DND-41 (cell line): ENCODE data around the gene SND1.

Experiments
- EZH2 ChIP-seq: IDR thresholded peaks from 3 replicates; pipeline ENCODE4 v1.6.1; 2012; ENCODE audit warnings: borderline replicate concordance, low read depth, mild to moderate bottlenecking, moderate library complexity, low read length, inconsistent platforms; ENCODE audit not compliant: severe bottlenecking
- TF ChIP-seq, protein P1 (sequence below): IDR thresholded peaks from 2 replicates; pipeline ENCODE4 v1.5.1; 2012; ENCODE audit warnings: borderline replicate concordance, low read length, moderate library complexity, mild to moderate bottlenecking; ENCODE audit not compliant: poor library complexity, severe bottlenecking; ENCODE audit errors: extremely low read depth

DNA sequence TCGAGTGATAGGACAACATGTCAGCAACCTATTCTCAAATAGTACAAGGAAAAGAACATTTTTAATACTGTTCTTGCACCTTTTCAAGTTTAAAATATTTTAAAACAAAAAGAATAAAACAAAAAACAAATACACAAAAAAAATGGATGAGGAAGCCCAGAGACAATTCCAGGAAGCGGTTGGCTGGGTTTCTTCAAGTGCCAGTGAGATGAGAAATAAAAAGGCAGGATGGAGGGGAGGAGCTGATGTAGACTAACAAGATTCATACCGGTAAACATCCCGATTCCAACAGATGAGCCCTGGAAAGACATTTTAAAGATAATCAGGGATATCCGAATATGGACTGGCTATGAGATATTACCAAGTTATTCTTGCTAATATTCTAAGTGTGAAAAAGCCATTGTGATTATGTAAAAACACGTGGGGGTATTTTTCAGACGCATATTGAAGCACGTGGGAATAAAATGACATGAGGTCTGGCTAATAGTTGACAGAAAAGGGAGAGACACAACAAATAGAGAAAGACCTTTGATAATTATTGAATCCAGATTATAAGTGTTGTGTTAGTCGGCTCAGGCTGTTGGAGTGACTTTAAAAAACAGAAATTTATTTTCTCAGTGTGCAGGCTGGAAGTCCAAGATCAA lies 480.6 kb downstream of the SND1 start:
- TF ChIP-seq, protein P1, sequence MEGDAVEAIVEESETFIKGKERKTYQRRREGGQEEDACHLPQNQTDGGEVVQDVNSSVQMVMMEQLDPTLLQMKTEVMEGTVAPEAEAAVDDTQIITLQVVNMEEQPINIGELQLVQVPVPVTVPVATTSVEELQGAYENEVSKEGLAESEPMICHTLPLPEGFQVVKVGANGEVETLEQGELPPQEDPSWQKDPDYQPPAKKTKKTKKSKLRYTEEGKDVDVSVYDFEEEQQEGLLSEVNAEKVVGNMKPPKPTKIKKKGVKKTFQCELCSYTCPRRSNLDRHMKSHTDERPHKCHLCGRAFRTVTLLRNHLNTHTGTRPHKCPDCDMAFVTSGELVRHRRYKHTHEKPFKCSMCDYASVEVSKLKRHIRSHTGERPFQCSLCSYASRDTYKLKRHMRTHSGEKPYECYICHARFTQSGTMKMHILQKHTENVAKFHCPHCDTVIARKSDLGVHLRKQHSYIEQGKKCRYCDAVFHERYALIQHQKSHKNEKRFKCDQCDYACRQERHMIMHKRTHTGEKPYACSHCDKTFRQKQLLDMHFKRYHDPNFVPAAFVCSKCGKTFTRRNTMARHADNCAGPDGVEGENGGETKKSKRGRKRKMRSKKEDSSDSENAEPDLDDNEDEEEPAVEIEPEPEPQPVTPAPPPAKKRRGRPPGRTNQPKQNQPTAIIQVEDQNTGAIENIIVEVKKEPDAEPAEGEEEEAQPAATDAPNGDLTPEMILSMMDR: no peak
- TF ChIP-seq EZH2: no peak
